ENCODE measurements around the gene PAQR9.
A peak's percentile ranks its signal among the peaks of the same experiment; 100 is the strongest.

Gene PAQR9

GRCh38 chr3:142947799-142948575 lies 15.5 kb downstream of the PAQR9 start:
- no peak for DNase-seq

- no peak for DNase-seq
Measured at GRCh38 chr3:142947352-142947751, 16.1 kb downstream of the PAQR9 start.

DNA sequence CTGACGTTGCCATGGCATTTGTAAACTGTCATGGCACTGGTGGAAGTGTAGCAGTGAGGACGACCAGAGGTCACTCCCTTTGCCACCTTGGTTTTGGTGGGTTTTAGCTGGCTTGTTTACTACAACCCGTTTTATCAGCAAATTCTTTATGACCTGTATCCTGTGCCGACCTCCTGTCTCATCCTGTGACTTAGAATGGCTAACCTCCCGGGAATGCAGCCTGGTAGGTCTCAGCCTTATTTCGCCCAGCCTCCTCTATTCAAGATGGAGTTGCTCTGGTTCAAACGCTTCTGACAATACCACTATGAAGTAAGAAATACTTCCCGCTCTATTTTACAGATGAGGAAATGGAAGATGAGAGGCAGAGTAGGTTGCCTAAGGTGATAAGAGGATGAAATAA lies 16.6 kb downstream of the PAQR9 start:
- DNase-seq, result no peak

GRCh38 chr3:142945023-142945422 lies 18.5 kb downstream of the PAQR9 start:
- no peak for DNase-seq

GRCh38 chr3:142944342-142944741 lies 19.1 kb downstream of the PAQR9 start:
- DNase-seq, result no peak

GRCh38 chr3:142943870-142944269 lies 19.6 kb downstream of the PAQR9 start:
- DNase-seq, result no peak

- no peak for DNase-seq
Measured at GRCh38 chr3:142943349-142943748, 20.1 kb downstream of the PAQR9 start.

GRCh38 chr3:142941373-142942123 lies 21.9 kb downstream of the PAQR9 start:
- DNase-seq, result no peak

DNA sequence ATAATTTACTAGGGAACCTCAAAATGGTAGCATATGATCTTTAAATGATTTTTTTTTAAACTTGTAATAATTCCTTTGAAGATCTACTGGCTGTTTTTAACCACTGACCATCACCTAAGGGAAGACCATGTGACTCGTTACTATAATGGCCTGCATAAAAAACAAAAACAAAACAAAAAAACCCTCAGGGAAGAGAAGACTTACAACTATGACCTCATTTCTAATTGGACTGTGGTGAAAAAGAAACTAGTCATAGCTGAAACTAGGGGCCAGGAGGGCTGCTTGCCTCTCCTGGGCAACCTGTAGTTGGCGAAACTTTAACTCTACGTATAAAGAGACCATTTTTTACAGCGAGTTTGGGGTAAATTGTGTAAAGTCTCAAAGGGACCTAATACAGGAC lies 23.0 kb downstream of the PAQR9 start:
- no peak for DNase-seq

GRCh38 chr3:142940000-142940399 lies 23.5 kb downstream of the PAQR9 start:
- DNase-seq, result no peak

DNA sequence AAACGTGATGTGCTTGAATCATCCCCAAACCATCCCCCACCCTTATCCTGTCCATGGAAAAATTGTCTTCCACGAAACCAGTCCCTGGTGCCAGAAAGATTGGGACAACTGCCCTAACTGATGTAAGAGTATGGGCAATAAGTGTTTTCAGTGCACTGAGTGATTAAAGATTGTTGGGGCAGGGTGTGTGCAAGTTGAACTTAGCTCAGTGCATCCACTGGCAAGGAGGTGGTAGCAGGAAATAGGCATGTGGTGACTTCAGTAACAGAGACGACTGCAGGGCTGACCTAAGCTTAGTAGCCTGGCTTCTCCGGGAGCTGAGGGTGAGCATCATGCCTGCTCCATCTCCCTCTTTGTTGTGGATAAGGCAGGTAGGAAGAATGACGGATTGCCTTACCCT lies 27.5 kb downstream of the PAQR9 start:
- DNase-seq, result no peak

DNA sequence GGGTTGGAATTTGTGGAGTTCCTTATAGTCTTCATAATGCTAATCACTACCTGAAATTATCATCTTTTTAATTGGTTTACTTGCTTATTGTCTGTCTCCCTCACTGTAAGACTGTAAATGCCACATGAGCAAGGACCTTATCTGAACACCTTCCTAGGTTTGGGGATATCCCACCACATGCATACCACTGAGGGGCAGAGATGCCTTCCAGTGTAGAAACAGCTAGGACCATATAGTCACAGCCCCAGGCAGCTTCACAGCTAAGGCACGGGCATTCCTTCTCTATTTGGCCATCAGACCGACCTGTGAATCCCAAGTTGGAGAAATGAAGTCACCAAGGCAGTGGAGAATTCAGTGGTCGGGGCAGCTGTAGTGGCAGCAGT lies 28.6 kb downstream of the PAQR9 start:
- no peak for DNase-seq

GRCh38 chr3:142934128-142934886 lies 29.2 kb downstream of the PAQR9 start:
- no peak for DNase-seq

- no peak for DNase-seq
Measured at GRCh38 chr3:142931222-142931621, 32.3 kb downstream of the PAQR9 start.

GRCh38 chr3:142930463-142930862 lies 33.0 kb downstream of the PAQR9 start:
- DNase-seq, result no peak

DNA sequence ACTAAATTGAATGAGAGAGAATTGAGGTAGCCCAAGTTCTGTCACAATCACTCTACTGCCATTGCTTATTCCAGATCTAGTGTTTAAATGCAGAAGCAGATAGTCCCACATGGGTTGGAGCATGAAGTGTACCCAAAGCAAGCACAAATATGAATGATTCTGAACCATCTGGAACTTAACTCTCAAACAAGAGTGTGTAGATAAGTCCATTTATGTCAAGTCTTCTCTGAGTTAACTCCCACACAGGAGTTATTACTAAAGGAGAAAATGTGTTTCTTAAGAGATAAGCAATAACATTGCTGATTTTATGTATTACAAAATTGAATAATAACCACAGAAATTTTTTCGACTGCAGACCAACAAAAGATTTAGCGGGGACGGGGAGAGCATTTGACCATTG lies 33.6 kb downstream of the PAQR9 start:
- no peak for DNase-seq

DNA sequence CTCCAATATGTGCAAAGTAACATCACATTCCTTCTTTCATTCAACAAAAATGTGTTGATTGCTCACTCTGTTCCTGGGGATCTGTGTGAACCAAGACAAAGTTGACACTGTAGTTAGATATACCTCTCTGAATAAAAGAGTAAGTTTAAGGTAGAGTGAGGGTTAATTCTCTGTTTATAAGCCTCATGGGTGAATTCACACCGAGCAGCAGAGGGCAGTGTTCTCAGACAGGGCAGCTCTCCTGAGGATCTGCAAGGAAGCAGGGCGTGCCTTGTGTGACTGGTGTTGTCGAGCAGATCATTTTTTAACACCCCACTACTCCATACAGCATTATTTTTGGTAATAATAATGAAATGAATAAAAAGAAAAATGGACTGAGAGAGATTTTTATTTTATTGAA lies 34.4 kb downstream of the PAQR9 start:
- peak; percentile 15 for DNase-seq

DNA sequence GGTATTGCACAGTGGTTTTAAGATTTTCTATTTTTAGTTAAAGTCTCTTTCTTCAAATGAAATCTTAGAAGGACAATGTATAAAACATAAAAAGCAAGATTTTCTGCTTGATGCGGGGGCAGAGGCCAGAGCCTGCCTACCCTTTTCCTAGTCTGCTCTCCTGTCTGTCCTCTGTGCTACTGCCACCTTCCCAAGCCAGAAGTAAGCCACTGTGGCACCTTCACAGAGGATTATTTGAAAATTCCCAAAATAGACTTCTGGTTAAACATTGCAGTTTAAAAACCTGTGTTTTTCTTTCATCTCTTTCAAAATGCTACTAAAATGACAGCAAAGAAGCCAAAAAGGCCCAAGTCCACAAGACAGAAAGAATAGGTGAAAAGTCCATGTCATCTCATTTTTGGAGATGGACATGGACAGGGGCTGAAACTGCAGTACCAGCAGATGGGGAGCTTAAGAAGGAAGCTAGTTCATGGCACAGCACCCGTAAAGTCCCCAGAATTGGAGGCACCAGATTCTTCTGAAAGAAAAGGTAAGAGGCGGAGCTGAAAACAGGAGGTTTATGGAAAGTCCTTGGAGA lies 37.0 kb downstream of the PAQR9 start:
- no peak for DNase-seq

- DNase-seq, result no peak
Measured at GRCh38 chr3:142925140-142925539, 38.3 kb downstream of the PAQR9 start.

GRCh38 chr3:142923694-142924093 lies 39.8 kb downstream of the PAQR9 start:
- no peak for DNase-seq

DNA sequence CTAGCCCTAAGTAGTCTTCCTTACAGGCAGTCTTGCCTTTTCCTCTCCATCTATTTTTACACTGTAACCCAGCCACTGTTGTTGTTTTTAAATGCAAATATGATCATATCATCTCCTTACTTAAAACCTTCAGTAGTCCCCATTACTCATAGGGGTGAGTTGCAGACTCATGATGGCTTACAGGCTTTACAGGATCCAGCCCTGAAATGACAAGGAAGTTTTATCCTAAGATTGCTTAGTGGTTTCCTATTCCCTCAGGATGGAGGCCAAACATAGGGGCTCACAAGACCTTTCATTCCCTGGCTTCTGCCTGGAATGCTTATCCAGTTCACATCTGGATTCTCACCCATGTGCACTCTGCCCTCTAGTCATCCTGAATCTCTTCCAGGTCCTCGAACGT lies 46.9 kb downstream of the PAQR9 start:
- DNase-seq, result no peak

- DNase-seq, result no peak
Measured at GRCh38 chr3:142915636-142916035, 47.8 kb downstream of the PAQR9 start.

DNA sequence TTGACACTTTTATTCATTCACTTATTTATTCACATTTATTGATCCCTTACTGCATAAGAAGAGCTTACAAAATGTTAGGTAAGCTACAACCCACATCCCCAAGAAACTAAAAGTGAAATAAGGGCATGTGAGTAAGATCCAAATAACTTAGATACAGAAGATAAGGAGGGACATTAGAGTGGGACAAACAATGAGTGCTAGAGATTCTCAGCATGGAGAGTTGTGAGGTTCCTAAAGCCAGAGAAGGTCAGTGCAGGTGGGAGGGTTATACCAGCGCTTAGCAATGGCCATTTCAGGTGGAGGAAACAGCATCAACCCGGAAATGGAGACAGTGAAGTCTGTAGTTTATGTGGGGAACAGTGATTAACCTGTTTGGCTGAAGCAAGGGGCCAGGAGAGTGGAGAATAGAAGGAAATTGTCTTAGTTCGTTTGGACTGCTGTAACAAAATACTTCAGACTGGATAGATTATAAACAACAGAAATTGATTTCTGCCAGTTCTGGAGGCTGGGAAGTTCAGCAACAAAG lies 49.1 kb downstream of the PAQR9 start:
- DNase-seq, result no peak

Data from NCI-H1105 treated with DMSO at 0.1 percent for 48 hours (cell line).